ENCODE measurements around the gene ZBTB8B. TPM values are rescaled to one million over a fixed set of nuclear protein-coding genes. Genes with fewer than 3 reads are reported as not detected.

The ZBTB8B gene
- total RNA-seq, 1 donor from 2014 or later = 0.92 TPM

GRCh38 chr1:32489774-32490454 lies 25.0 kb downstream of the ZBTB8B start:
- H3K27ac Mint-ChIP-seq (ENCODE audit: unreplicated experiment) = no peak overlapping the region
- no peak for TF ChIP-seq CTCF (IDR thresholded peaks at IDR 0.05; ENCODE audit: unreplicated experiment)
- no peaks in the 10 kb centered on the region for H3K27me3 Mint-ChIP-seq (ENCODE audit: unreplicated experiment)
- no peak overlapping the region for H3K4me3 Mint-ChIP-seq (ENCODE audit: unreplicated experiment)
- no peaks in the 10 kb centered on the region for H3K9me3 Mint-ChIP-seq (ENCODE audit: unreplicated experiment)
- no peak for DNase-seq (ENCODE audit: low spot score)
- no peaks in the 10 kb centered on the region for H3K36me3 Mint-ChIP-seq (ENCODE audit: low read depth, unreplicated experiment)
- H3K4me1 Mint-ChIP-seq (ENCODE audit: unreplicated experiment) = peaks cover 9% of the 10 kb centered on the region

GRCh38 chr1:32491386-32491785 lies 26.5 kb downstream of the ZBTB8B start:
- Mint-ChIP-seq H3K36me3 (ENCODE audit: low read depth, unreplicated experiment) (no peaks in the 10 kb centered on the region), H3K9me3 (ENCODE audit: unreplicated experiment) (no peaks in the 10 kb centered on the region), H3K4me1 (ENCODE audit: unreplicated experiment) (peaks cover 14% of the 10 kb centered on the region), H3K4me3 (ENCODE audit: unreplicated experiment) (no peak overlapping the region), H3K27me3 (ENCODE audit: unreplicated experiment) (no peaks in the 10 kb centered on the region), H3K27ac (ENCODE audit: unreplicated experiment) (no peak overlapping the region)
- DNase-seq (ENCODE audit: low spot score) = no peak
- no peak for TF ChIP-seq CTCF (IDR thresholded peaks at IDR 0.05; ENCODE audit: unreplicated experiment)

- TF ChIP-seq CTCF (IDR thresholded peaks at IDR 0.05; ENCODE audit: unreplicated experiment) = no peak
- no peaks in the 10 kb centered on the region for H3K27me3 Mint-ChIP-seq (ENCODE audit: unreplicated experiment)
- no peak overlapping the region for H3K27ac Mint-ChIP-seq (ENCODE audit: unreplicated experiment)
- no peaks in the 10 kb centered on the region for H3K9me3 Mint-ChIP-seq (ENCODE audit: unreplicated experiment)
- no peak for DNase-seq (ENCODE audit: low spot score)
- H3K36me3 Mint-ChIP-seq (ENCODE audit: low read depth, unreplicated experiment) = no peaks in the 10 kb centered on the region
- peaks cover 20% of the 10 kb centered on the region for H3K4me1 Mint-ChIP-seq (ENCODE audit: unreplicated experiment)
- no peak overlapping the region for H3K4me3 Mint-ChIP-seq (ENCODE audit: unreplicated experiment)
Observed at GRCh38 chr1:32494196-32494595, 29.3 kb downstream of the ZBTB8B start.

- Mint-ChIP-seq H3K4me1 (ENCODE audit: unreplicated experiment) (peaks cover 22% of the 10 kb centered on the region), H3K36me3 (ENCODE audit: low read depth, unreplicated experiment) (no peaks in the 10 kb centered on the region), H3K27ac (ENCODE audit: unreplicated experiment) (no peak overlapping the region), H3K27me3 (ENCODE audit: unreplicated experiment) (peaks cover under 1% of the 10 kb centered on the region), H3K4me3 (ENCODE audit: unreplicated experiment) (no peak overlapping the region), H3K9me3 (ENCODE audit: unreplicated experiment) (no peaks in the 10 kb centered on the region)
- DNase-seq (ENCODE audit: low spot score) = no peak
- TF ChIP-seq CTCF (IDR thresholded peaks at IDR 0.05; ENCODE audit: unreplicated experiment) = no peak
Observed at GRCh38 chr1:32494711-32495337, 30.0 kb downstream of the ZBTB8B start.

GRCh38 chr1:32496127-32496526 lies 31.3 kb downstream of the ZBTB8B start:
- Mint-ChIP-seq H3K27ac (ENCODE audit: unreplicated experiment) (no peak overlapping the region), H3K36me3 (ENCODE audit: low read depth, unreplicated experiment) (no peaks in the 10 kb centered on the region), H3K4me1 (ENCODE audit: unreplicated experiment) (peaks cover 20% of the 10 kb centered on the region), H3K4me3 (ENCODE audit: unreplicated experiment) (no peak overlapping the region), H3K27me3 (ENCODE audit: unreplicated experiment) (peaks cover 6% of the 10 kb centered on the region), H3K9me3 (ENCODE audit: unreplicated experiment) (no peaks in the 10 kb centered on the region)
- no peak for TF ChIP-seq CTCF (IDR thresholded peaks at IDR 0.05; ENCODE audit: unreplicated experiment)
- no peak for DNase-seq (ENCODE audit: low spot score)

Measured in endothelial cell (in vitro differentiated cells).